ENCODE measurements around the gene TP53RK. TPM values are rescaled to one million over a fixed set of nuclear protein-coding genes. Genes with fewer than 3 reads are reported as not detected.

Gene TP53RK
- total and polyA plus RNA-seq, 5 donors from 2014 or later = 6.6 to 23.6 (median 18.0) TPM

DNA sequence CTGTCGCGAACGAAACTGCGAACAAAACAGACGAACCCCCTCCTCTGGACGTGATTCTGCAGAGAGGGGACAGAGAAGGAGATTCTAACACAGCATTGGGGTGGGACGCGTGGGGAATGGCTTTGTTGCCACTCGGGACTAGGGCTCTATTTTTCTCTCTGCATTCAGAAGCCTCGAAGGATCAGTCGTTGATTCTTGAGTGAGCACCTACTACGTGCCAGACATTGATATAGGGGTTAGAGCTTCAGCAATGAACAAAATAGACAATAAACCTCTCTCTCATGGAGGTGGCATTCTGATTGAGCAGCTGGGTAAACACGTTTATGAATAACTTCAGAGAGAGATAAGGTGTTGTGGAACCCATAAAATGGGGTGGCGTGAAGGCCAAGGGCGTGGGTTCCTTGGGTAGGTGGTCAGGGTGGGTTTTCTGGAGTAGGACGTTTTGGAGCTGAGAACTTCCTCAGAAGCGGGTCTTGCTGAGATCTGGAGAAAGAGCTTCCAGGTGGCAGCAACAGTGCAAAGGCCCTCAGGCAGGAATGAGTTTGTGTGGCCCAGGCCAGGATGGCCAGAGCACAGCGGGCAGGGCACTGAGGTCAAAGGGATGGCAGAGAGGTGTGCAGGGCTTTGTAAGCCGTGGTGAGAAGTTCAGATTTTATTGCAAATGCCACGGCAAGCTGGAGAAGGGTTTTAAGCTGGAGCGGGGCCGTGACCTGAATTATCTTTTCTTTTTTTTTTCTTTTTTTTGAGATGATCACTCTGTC, 21.1 kb upstream of the TP53RK start:
- DNase-seq = no peak
- H3K4me3 Mint-ChIP-seq = peak overlapping the region in 2 of 4 donors; percentile 44 to 62
- no peaks in the 10 kb centered on the region for H3K36me3 Mint-ChIP-seq
- no peak for ATAC-seq (ENCODE audit: low read depth in 2 of 2)
- H3K27me3 Mint-ChIP-seq = peaks cover 70% of the 10 kb centered on the region
- H3K9me3 Mint-ChIP-seq = peaks cover 0 to 6% (median 3%) of the 10 kb centered on the region in 7 donors
- Histone ChIP-seq H3K36me3 (ENCODE audit: control insufficient read depth, insufficient read depth, low read length) (no peaks in the 10 kb centered on the region), H3K27ac (ENCODE audit: insufficient read depth, low read length, poor library complexity, severe bottlenecking) (no peak overlapping the region), H3K9me3 (ENCODE audit: control insufficient read depth in 2 of 2, low read length in 2 of 2) (peaks cover 0 to 11% of the 10 kb centered on the region in 2 experiments), H3K4me1 (ENCODE audit: control insufficient read depth, insufficient read depth, low read length, poor library complexity, severe bottlenecking) (peaks cover 7% of the 10 kb centered on the region), H3K27me3 (ENCODE audit: control insufficient read depth, insufficient read depth, low read length) (peaks cover 16% of the 10 kb centered on the region), H3K4me3 (ENCODE audit: low read depth, low read length) (no peak overlapping the region)
- H3K27ac Mint-ChIP-seq = no peak overlapping the region
- H3K4me1 Mint-ChIP-seq = peaks cover 0 to 13% (median 7%) of the 10 kb centered on the region in 4 donors

GRCh38 chr20:46709459-46710152, 20.4 kb upstream of the TP53RK start, which contains the start of gene SLC2A10:
SLC2A10 (plus strand) TSS chr20:46709649; CDS start chr20:46709737, 88 bp downstream.
- H3K36me3 ChIP-seq (ENCODE audit: control insufficient read depth, insufficient read depth, low read length) = no peaks in the 10 kb centered on the region
- no peak within 1 kb of the TSS for H3K27ac ChIP-seq (ENCODE audit: insufficient read depth, low read length, poor library complexity, severe bottlenecking)
- peaks cover 7% of the 10 kb centered on the region for H3K4me1 ChIP-seq (ENCODE audit: control insufficient read depth, insufficient read depth, low read length, poor library complexity, severe bottlenecking)
- no peak within 1 kb of the TSS for H3K4me3 ChIP-seq (ENCODE audit: low read depth, low read length)
- Mint-ChIP-seq H3K9me3 (peaks cover 0 to 6% (median 4%) of the 10 kb centered on the region in 7 donors), H3K27ac (no peak within 1 kb of the TSS), H3K27me3 (peaks cover 64% of the 10 kb centered on the region), H3K4me3 (peak within 1 kb of the TSS in 3 of 4 donors; percentile 44 to 70 (median 70)), H3K36me3 (no peaks in the 10 kb centered on the region), H3K4me1 (peaks cover 0 to 13% (median 7%) of the 10 kb centered on the region in 4 donors)
- ATAC-seq (ENCODE audit: low read depth in 2 of 2) (no peak), DNase-seq (no peak)
- peaks cover 22% of the 10 kb centered on the region for H3K27me3 ChIP-seq (ENCODE audit: control insufficient read depth, insufficient read depth, low read length)
- H3K9me3 ChIP-seq (ENCODE audit: control insufficient read depth in 2 of 2, low read length in 2 of 2) = peaks cover 0 to 11% of the 10 kb centered on the region in 2 experiments

DNA sequence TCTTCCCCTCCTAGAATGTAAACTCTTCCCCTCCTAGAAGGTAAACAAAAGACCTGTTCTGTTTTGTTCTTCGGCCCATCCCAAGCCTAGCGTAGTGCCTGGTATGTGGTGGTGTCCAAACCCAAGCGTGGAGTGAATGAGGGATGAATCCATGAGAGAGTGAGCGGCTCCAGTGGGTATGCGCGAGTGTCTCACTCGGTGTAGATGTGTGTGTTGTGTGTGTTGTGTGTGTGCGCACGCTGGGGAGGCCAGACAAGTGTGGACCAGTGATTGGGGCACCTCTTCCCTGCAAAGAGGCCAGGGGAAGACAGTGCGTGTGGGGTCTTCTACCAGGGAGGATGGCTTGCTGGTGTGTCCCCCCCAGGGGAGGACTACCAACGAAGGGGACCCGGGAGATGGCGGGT, 19.8 kb upstream of the TP53RK start:
- peaks cover 0 to 7% (median 4%) of the 10 kb centered on the region in 7 donors for H3K9me3 Mint-ChIP-seq
- peaks cover 0 to 13% (median 7%) of the 10 kb centered on the region in 4 donors for H3K4me1 Mint-ChIP-seq
- ATAC-seq (ENCODE audit: low read depth in 2 of 2) = no peak
- peaks cover 58% of the 10 kb centered on the region for H3K27me3 Mint-ChIP-seq
- no peak overlapping the region for H3K27ac Mint-ChIP-seq
- Histone ChIP-seq H3K36me3 (ENCODE audit: control insufficient read depth, insufficient read depth, low read length) (no peaks in the 10 kb centered on the region), H3K27me3 (ENCODE audit: control insufficient read depth, insufficient read depth, low read length) (peaks cover 24% of the 10 kb centered on the region), H3K4me1 (ENCODE audit: control insufficient read depth, insufficient read depth, low read length, poor library complexity, severe bottlenecking) (peaks cover 7% of the 10 kb centered on the region), H3K4me3 (ENCODE audit: low read depth, low read length) (no peak overlapping the region), H3K27ac (ENCODE audit: insufficient read depth, low read length, poor library complexity, severe bottlenecking) (no peak overlapping the region), H3K9me3 (ENCODE audit: control insufficient read depth in 2 of 2, low read length in 2 of 2) (peaks cover 0 to 11% of the 10 kb centered on the region in 2 experiments)
- no peaks in the 10 kb centered on the region for H3K36me3 Mint-ChIP-seq
- H3K4me3 Mint-ChIP-seq = peak overlapping the region in 3 of 4 donors; percentile 44 to 70 (median 70)
- DNase-seq = no peak

DNA sequence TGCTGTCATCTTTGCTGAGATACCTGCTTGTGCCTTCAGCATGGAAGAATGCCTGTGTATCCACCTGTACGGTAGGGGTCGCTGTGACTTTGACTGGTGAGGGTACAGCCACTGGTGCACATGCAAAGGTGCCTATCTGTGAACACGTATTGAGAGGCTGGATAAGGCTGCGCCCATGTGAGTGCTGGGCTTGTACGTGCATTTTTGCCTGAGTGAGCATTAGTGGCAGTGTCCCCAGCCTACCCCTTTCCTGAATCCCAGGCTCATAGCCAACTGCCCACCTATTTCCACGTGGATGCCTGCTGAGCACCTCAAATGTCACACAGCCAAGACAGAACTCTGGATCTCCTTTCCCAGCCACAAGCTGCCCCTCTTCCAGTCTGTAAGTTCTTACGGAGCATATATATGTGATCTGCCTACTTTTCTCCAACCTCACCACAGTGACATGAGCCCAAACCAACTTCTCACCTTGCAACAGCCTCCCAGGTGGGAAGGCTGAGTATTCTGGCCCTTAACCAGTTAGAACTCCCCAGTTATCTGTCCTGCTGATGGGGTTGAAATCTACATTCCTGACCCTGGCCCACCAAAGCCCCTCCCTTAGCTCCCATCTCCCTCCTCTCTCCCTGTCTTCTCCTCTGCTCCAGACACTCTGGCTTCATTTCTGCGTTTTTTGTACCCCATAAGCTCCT, 19.1 kb upstream of the TP53RK start:
- Histone ChIP-seq H3K9me3 (ENCODE audit: control insufficient read depth in 2 of 2, low read length in 2 of 2) (peaks cover 0 to 11% of the 10 kb centered on the region in 2 experiments), H3K36me3 (ENCODE audit: control insufficient read depth, insufficient read depth, low read length) (no peaks in the 10 kb centered on the region), H3K27ac (ENCODE audit: insufficient read depth, low read length, poor library complexity, severe bottlenecking) (no peak overlapping the region), H3K27me3 (ENCODE audit: control insufficient read depth, insufficient read depth, low read length) (peaks cover 26% of the 10 kb centered on the region), H3K4me1 (ENCODE audit: control insufficient read depth, insufficient read depth, low read length, poor library complexity, severe bottlenecking) (peaks cover 7% of the 10 kb centered on the region), H3K4me3 (ENCODE audit: low read depth, low read length) (no peak overlapping the region)
- Mint-ChIP-seq H3K36me3 (no peaks in the 10 kb centered on the region), H3K4me1 (peaks cover 0 to 13% (median 7%) of the 10 kb centered on the region in 4 donors), H3K4me3 (no peak overlapping the region), H3K27ac (no peak overlapping the region), H3K9me3 (peaks cover 0 to 7% (median 4%) of the 10 kb centered on the region in 7 donors), H3K27me3 (peaks cover 57% of the 10 kb centered on the region)
- DNase-seq (peak in 1 of 3 donors; percentile 18), ATAC-seq (ENCODE audit: low read depth in 2 of 2) (no peak)

- Mint-ChIP-seq H3K27ac (no peak overlapping the region), H3K36me3 (no peaks in the 10 kb centered on the region), H3K9me3 (peaks cover 0 to 7% (median 4%) of the 10 kb centered on the region in 7 donors), H3K4me1 (peaks cover 0 to 13% (median 7%) of the 10 kb centered on the region in 4 donors), H3K27me3 (peaks cover 55% of the 10 kb centered on the region), H3K4me3 (no peak overlapping the region)
- Histone ChIP-seq H3K9me3 (ENCODE audit: control insufficient read depth in 2 of 2, low read length in 2 of 2) (peaks cover 0 to 11% of the 10 kb centered on the region in 2 experiments), H3K4me3 (ENCODE audit: low read depth, low read length) (no peak overlapping the region), H3K27ac (ENCODE audit: insufficient read depth, low read length, poor library complexity, severe bottlenecking) (no peak overlapping the region), H3K36me3 (ENCODE audit: control insufficient read depth, insufficient read depth, low read length) (no peaks in the 10 kb centered on the region), H3K4me1 (ENCODE audit: control insufficient read depth, insufficient read depth, low read length, poor library complexity, severe bottlenecking) (peaks cover 7% of the 10 kb centered on the region), H3K27me3 (ENCODE audit: control insufficient read depth, insufficient read depth, low read length) (peaks cover 34% of the 10 kb centered on the region)
- DNase-seq (no peak), ATAC-seq (ENCODE audit: low read depth in 2 of 2) (no peak)
These were observed 17.0 kb upstream of the TP53RK start for GRCh38 chr20:46706242-46706641.

DNA sequence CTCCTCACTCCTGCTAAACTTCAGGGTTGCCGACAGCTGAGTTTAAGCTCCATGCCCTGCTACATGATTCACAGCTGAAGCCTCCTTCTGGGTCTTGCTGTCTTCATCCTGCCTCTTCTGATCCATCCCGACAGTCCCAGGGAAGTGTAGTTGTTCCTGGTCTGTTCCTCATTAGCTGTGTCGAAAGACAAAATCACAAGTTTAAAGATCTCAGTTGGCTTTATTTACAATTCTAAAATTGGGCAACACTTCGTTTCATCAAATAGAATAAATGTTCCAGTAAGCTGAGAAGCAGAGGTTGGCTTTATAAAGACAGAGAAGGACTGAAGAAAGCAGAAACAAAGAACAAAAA, 16.1 kb upstream of the TP53RK start:
- ATAC-seq (ENCODE audit: low read depth in 2 of 2) (no peak), DNase-seq (no peak)
- Histone ChIP-seq H3K4me3 (ENCODE audit: low read depth, low read length) (no peak overlapping the region), H3K9me3 (ENCODE audit: control insufficient read depth in 2 of 2, low read length in 2 of 2) (peaks cover 0 to 11% of the 10 kb centered on the region in 2 experiments), H3K27me3 (ENCODE audit: control insufficient read depth, insufficient read depth, low read length) (peaks cover 34% of the 10 kb centered on the region), H3K36me3 (ENCODE audit: control insufficient read depth, insufficient read depth, low read length) (no peaks in the 10 kb centered on the region), H3K27ac (ENCODE audit: insufficient read depth, low read length, poor library complexity, severe bottlenecking) (no peak overlapping the region), H3K4me1 (ENCODE audit: control insufficient read depth, insufficient read depth, low read length, poor library complexity, severe bottlenecking) (peaks cover 7% of the 10 kb centered on the region)
- Mint-ChIP-seq H3K4me3 (no peak overlapping the region), H3K27me3 (peaks cover 49% of the 10 kb centered on the region), H3K27ac (no peak overlapping the region), H3K4me1 (peaks cover 0 to 11% (median 6%) of the 10 kb centered on the region in 4 donors), H3K36me3 (no peaks in the 10 kb centered on the region), H3K9me3 (peaks cover 0 to 7% (median 4%) of the 10 kb centered on the region in 7 donors)

DNA sequence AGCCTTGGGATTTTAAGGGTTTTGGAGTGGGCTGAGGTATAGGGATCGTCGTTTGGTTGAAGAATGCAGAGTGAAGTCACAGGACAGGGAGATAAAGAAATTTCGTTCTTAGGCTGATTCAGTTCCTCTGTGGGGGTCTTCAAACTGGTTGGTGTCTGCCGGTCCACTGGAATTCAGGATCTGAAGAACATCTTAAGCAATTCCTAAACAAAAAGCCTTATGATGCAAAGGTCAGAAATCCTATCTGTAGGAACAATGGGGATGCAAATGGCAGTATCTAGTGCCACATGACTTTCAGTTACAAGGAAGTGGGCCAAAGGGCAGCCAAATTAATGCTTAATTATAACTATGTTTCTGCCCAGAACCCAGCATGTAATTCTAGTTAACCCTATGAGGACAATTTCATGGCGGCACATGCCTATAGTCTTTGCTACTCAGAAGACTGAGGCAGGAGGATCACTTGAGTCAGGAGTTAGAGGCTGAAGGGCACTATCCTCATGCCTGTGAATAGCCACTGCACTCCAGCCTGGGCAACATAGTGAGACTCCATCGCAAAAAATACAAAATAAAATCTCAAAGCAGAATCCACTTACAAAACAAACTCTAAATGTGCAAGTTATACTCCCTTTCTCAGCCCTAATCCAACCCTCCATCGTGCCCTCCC, 15.6 kb upstream of the TP53RK start:
- ATAC-seq (ENCODE audit: low read depth in 2 of 2) = no peak
- no peak overlapping the region for H3K4me3 ChIP-seq (ENCODE audit: low read depth, low read length)
- H3K4me3 Mint-ChIP-seq = no peak overlapping the region
- H3K36me3 ChIP-seq (ENCODE audit: control insufficient read depth, insufficient read depth, low read length) = no peaks in the 10 kb centered on the region
- peaks cover 0 to 11% of the 10 kb centered on the region in 2 experiments for H3K9me3 ChIP-seq (ENCODE audit: control insufficient read depth in 2 of 2, low read length in 2 of 2)
- peaks cover under 1% of the 10 kb centered on the region for H3K36me3 Mint-ChIP-seq
- peaks cover 3% of the 10 kb centered on the region for H3K4me1 ChIP-seq (ENCODE audit: control insufficient read depth, insufficient read depth, low read length, poor library complexity, severe bottlenecking)
- no peak overlapping the region for H3K27ac Mint-ChIP-seq
- peaks cover 0 to 7% (median 4%) of the 10 kb centered on the region in 7 donors for H3K9me3 Mint-ChIP-seq
- H3K27me3 Mint-ChIP-seq = peaks cover 44% of the 10 kb centered on the region
- DNase-seq = no peak
- peaks cover 0 to 6% (median 2%) of the 10 kb centered on the region in 4 donors for H3K4me1 Mint-ChIP-seq
- no peak overlapping the region for H3K27ac ChIP-seq (ENCODE audit: insufficient read depth, low read length, poor library complexity, severe bottlenecking)
- H3K27me3 ChIP-seq (ENCODE audit: control insufficient read depth, insufficient read depth, low read length) = peaks cover 30% of the 10 kb centered on the region

Data from CD4-positive, CD25-positive, alpha-beta regulatory T cell (primary cell).